ENCODE results near the gene IPO11. TPM values are rescaled to one million over a fixed set of nuclear protein-coding genes. Genes with fewer than 3 reads are reported as not detected.

The IPO11 gene
- total RNA-seq, 4 donors from 2014 or later: 12.0 to 23.7 (median 20.8) TPM

- no peaks in the 10 kb centered on the region for H3K27me3 ChIP-seq
- no peak overlapping the region for H3K4me3 ChIP-seq
- no peak for DNase-seq (ENCODE audit: low spot score in 2 of 2)
- no peaks in the 10 kb centered on the region for H3K9me3 ChIP-seq
- H3K36me3 ChIP-seq: no peaks in the 10 kb centered on the region
- no peak for TF ChIP-seq EP300 (IDR thresholded peaks at IDR 0.05)
- TF ChIP-seq CTCF (IDR thresholded peaks at IDR 0.05): no peak
- no peak for TF ChIP-seq POLR2AphosphoS5 (IDR thresholded peaks at IDR 0.05)
- no peak for TF ChIP-seq POLR2A (IDR thresholded peaks at IDR 0.05)
- WGBS: 93% methylated on average over 3 of the region's 3 CpGs
- no peak overlapping the region for H3K27ac ChIP-seq
- no peaks in the 10 kb centered on the region for H3K4me1 ChIP-seq
Observed at GRCh38 chr5:62419609-62420008, 7.0 kb downstream of the IPO11 start.

- WGBS: 89% methylated on average over 1 of the region's 1 CpG
- Histone ChIP-seq H3K27ac (no peak overlapping the region), H3K4me1 (no peaks in the 10 kb centered on the region), H3K9me3 (no peaks in the 10 kb centered on the region), H3K27me3 (no peaks in the 10 kb centered on the region), H3K4me3 (no peak overlapping the region), H3K36me3 (no peaks in the 10 kb centered on the region)
- no peak for DNase-seq (ENCODE audit: low spot score in 2 of 2)
- no peak for TF ChIP-seq CTCF (IDR thresholded peaks at IDR 0.05)
- no peak for TF ChIP-seq POLR2A (IDR thresholded peaks at IDR 0.05)
- TF ChIP-seq EP300 (IDR thresholded peaks at IDR 0.05): no peak
- TF ChIP-seq POLR2AphosphoS5 (IDR thresholded peaks at IDR 0.05): no peak
Observed at GRCh38 chr5:62421414-62421813, 8.9 kb downstream of the IPO11 start.

GRCh38 chr5:62424763-62425162, 12.2 kb downstream of the IPO11 start:
- H3K27me3 ChIP-seq: no peaks in the 10 kb centered on the region
- DNase-seq (ENCODE audit: low spot score in 2 of 2): no peak
- no peak overlapping the region for H3K27ac ChIP-seq
- no peak for TF ChIP-seq CTCF (IDR thresholded peaks at IDR 0.05)
- no peak for TF ChIP-seq POLR2AphosphoS5 (IDR thresholded peaks at IDR 0.05)
- no peak for TF ChIP-seq EP300 (IDR thresholded peaks at IDR 0.05)
- no peak for TF ChIP-seq POLR2A (IDR thresholded peaks at IDR 0.05)
- H3K36me3 ChIP-seq: no peaks in the 10 kb centered on the region
- H3K9me3 ChIP-seq: no peaks in the 10 kb centered on the region
- H3K4me3 ChIP-seq: no peak overlapping the region
- H3K4me1 ChIP-seq: no peaks in the 10 kb centered on the region
- 97% methylated on average over 1 of the region's 1 CpG for WGBS

- H3K4me1 ChIP-seq: peaks cover 32% of the 10 kb centered on the region
- 72% methylated on average over 11 of the region's 11 CpGs for WGBS
- H3K36me3 ChIP-seq: no peaks in the 10 kb centered on the region
- TF ChIP-seq POLR2A (IDR thresholded peaks at IDR 0.05) (no peak), CTCF (IDR thresholded peaks at IDR 0.05) (no peak), POLR2AphosphoS5 (IDR thresholded peaks at IDR 0.05) (no peak), EP300 (IDR thresholded peaks at IDR 0.05) (no peak)
- H3K4me3 ChIP-seq: no peak overlapping the region
- no peaks in the 10 kb centered on the region for H3K9me3 ChIP-seq
- no peaks in the 10 kb centered on the region for H3K27me3 ChIP-seq
- H3K27ac ChIP-seq: peak overlapping the region; percentile 63
- DNase-seq (ENCODE audit: low spot score in 2 of 2): no peak
Observed at GRCh38 chr5:62431735-62432620, 19.4 kb downstream of the IPO11 start.

GRCh38 chr5:62432621-62433064, 20.1 kb downstream of the IPO11 start:
- no peaks in the 10 kb centered on the region for H3K27me3 ChIP-seq
- DNase-seq (ENCODE audit: low spot score in 2 of 2): no peak

More at GRCh38 chr5:62432621-62433064, 20.1 kb downstream of the IPO11 start:
- Histone ChIP-seq H3K9me3 (no peaks in the 10 kb centered on the region), H3K27ac (peak overlapping the region; percentile 63), H3K4me3 (no peak overlapping the region), H3K4me1 (peaks cover 32% of the 10 kb centered on the region), H3K36me3 (no peaks in the 10 kb centered on the region)
- TF ChIP-seq EP300 (IDR thresholded peaks at IDR 0.05): no peak
- no peak for TF ChIP-seq POLR2AphosphoS5 (IDR thresholded peaks at IDR 0.05)
- TF ChIP-seq CTCF (IDR thresholded peaks at IDR 0.05): no peak
- no peak for TF ChIP-seq POLR2A (IDR thresholded peaks at IDR 0.05)
- 70% methylated on average over 5 of the region's 5 CpGs for WGBS

Measured in suprapubic skin (tissue), 4 donors.